Prostate gland (tissue), 2 donors: ENCODE measurements around the gene PCDH20. TPM values are rescaled to one million over a fixed set of nuclear protein-coding genes. Genes with fewer than 3 reads are reported as not detected.
"Not testable (repeated sequence)": the region's sequence is repeated elsewhere in the genome, so short reads cannot be mapped to it uniquely, and the experiment has no call there.

ENCODE experiments used
- DNase-seq: peaks from one replicate; pipeline ENCODE4 v3.0.0-alpha.2; 2019; ENCODE audit warnings: low spot score
- H3K27ac ChIP-seq, 2 donors: fragments of 200-600 bp; sonication (generic); 2 replicates each; pipeline ENCODE4 v1.5.1; 2017 to 2019
- H3K27me3 ChIP-seq: fragments of 200-600 bp; sonication (generic); replicated peaks from 2 replicates; pipeline ENCODE4 v1.5.1; 2019; ENCODE audit not compliant: insufficient read depth
- H3K36me3 ChIP-seq, 2 donors: fragments of 200-600 bp; sonication (generic); 1 replicate in 1 of 2; 2 replicates in 1 of 2; pipeline versions ENCODE4 v1.5.1 to v1.8.1; 2017 to 2019
- H3K4me1 ChIP-seq: fragments of 200-600 bp; sonication (generic); replicated peaks from 2 replicates; pipeline ENCODE4 v1.5.1; 2019
- H3K4me3 ChIP-seq, 2 donors: fragments of 200-600 bp; sonication (generic); 2 replicates each; pipeline ENCODE4 v1.5.1; 2017 to 2019
- H3K9me3 ChIP-seq: fragments of 200-600 bp; sonication (generic); 2 replicates; pipeline ENCODE4 v1.5.1; 2017
- POLR2A ChIP-seq: fragments of 450-650 bp; IDR thresholded peaks from one replicate; pipeline ENCODE4 v1.6.1; 2016; ENCODE audit warnings: antibody characterized with exemption, mild to moderate bottlenecking
- POLR2AphosphoS5 ChIP-seq: sonication (generic); formaldehyde crosslinking; IDR thresholded peaks from one replicate; pipeline ENCODE4 v1.6.1; 2017; ENCODE audit warnings: antibody characterized with exemption
- WGBS: methylation state at CpG from one replicate; pipeline ENCODE4 v1.1.5; 2018; 5-methylcytosine and 5-hydroxymethylcytosine counted together
- intact Hi-C: fragments of 100-400 bp; cut with DNase I; formaldehyde crosslinking; loops from one replicate; pipeline ENCODE4 v1.14.2; 2022
- total RNA-seq, 2 donors: library from RNA; depleted of rRNA; stranded (reverse); fragments of >200 nt; gene quantifications; one replicate each; pipeline ENCODE4 v1.1.0, GENCODE V29; 2016
- TF ChIP-seq, protein P1 (sequence below), 4 experiments: fragments of 200-600 bp in 2 of 4; fragments of 450-650 bp in 2 of 4; sonication (generic) in 2 of 4; IDR thresholded peaks; 1 replicate in 3 of 4; 2 replicates in 1 of 4; pipeline ENCODE4 v1.5.1; 2016 to 2019; ENCODE audit warnings: antibody characterized with exemption in 4 of 4, mild to moderate bottlenecking in 2 of 4, moderate library complexity in 2 of 4

The PCDH20 gene
- total RNA-seq, 2 donors from 2014 or later = 1.1 to 1.5 TPM

GRCh38 chr13:61391426-61391825, 24.2 kb downstream of the PCDH20 start:
- WGBS = 73% methylated on average over 7 of the region's 7 CpGs
- no peak for DNase-seq
- Histone ChIP-seq H3K9me3 (no peaks in the 10 kb centered on the region), H3K27me3 (no peaks in the 10 kb centered on the region), H3K4me3 (no peak overlapping the region), H3K4me1 (no peaks in the 10 kb centered on the region), H3K27ac (no peak overlapping the region), H3K36me3 (no peaks in the 10 kb centered on the region)
- no peak for TF ChIP-seq POLR2A
- no peak for TF ChIP-seq POLR2AphosphoS5
- TF ChIP-seq, protein P1, sequence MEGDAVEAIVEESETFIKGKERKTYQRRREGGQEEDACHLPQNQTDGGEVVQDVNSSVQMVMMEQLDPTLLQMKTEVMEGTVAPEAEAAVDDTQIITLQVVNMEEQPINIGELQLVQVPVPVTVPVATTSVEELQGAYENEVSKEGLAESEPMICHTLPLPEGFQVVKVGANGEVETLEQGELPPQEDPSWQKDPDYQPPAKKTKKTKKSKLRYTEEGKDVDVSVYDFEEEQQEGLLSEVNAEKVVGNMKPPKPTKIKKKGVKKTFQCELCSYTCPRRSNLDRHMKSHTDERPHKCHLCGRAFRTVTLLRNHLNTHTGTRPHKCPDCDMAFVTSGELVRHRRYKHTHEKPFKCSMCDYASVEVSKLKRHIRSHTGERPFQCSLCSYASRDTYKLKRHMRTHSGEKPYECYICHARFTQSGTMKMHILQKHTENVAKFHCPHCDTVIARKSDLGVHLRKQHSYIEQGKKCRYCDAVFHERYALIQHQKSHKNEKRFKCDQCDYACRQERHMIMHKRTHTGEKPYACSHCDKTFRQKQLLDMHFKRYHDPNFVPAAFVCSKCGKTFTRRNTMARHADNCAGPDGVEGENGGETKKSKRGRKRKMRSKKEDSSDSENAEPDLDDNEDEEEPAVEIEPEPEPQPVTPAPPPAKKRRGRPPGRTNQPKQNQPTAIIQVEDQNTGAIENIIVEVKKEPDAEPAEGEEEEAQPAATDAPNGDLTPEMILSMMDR (IDR thresholded peaks at IDR 0.05) = no peak
- intact Hi-C loops = no loop called here

GRCh38 chr13:61387694-61388093, 28.0 kb downstream of the PCDH20 start:
- DNase-seq = no peak
- Histone ChIP-seq H3K4me3 (no peak overlapping the region), H3K36me3 (no peaks in the 10 kb centered on the region), H3K27me3 (no peaks in the 10 kb centered on the region), H3K4me1 (no peaks in the 10 kb centered on the region), H3K9me3 (no peaks in the 10 kb centered on the region), H3K27ac (no peak overlapping the region)
- intact Hi-C loops = no loop called here
- TF ChIP-seq POLR2A (no peak), POLR2AphosphoS5 (no peak)
- TF ChIP-seq, protein P1 (IDR thresholded peaks at IDR 0.05) = no peak
- WGBS = 78% methylated on average over 3 of the region's 3 CpGs

- Histone ChIP-seq H3K36me3 (no peaks in the 10 kb centered on the region), H3K9me3 (no peaks in the 10 kb centered on the region), H3K27ac (no peak overlapping the region), H3K4me3 (no peak overlapping the region), H3K27me3 (no peaks in the 10 kb centered on the region), H3K4me1 (no peaks in the 10 kb centered on the region)
- TF ChIP-seq POLR2AphosphoS5 (no peak), POLR2A (no peak)
- TF ChIP-seq, protein P1 (IDR thresholded peaks at IDR 0.05) = no peak
- 93% methylated on average over 2 of the region's 2 CpGs for WGBS
- intact Hi-C loops = no loop called here
- DNase-seq = no peak
Measured at GRCh38 chr13:61383111-61383510, 32.5 kb downstream of the PCDH20 start.

DNA sequence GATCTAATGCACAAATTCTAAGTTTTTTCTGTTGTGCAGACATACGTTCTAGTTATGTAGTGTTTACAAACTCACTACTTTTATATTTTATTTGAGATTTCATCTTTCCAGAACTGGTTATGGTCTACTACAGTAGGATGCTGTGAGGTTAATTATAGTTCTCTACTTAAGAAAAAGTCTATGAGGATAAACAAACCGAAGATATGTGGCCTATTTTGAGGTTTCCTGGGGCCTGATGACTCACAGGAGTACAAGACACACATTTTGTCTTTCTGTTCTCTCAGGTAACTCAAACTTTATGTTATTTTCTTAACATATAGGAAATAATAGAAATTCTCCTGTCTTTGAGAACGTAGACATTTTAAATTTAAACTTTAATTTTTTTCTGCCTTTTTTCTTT, 45.1 kb downstream of the PCDH20 start:
- no peak for TF ChIP-seq POLR2AphosphoS5
- TF ChIP-seq, protein P1 (IDR thresholded peaks at IDR 0.05) = no peak
- TF ChIP-seq POLR2A = no peak
- no peaks in the 10 kb centered on the region for H3K27me3 ChIP-seq
- H3K4me3 ChIP-seq = no peak overlapping the region
- H3K4me1 ChIP-seq = no peaks in the 10 kb centered on the region
- no peaks in the 10 kb centered on the region for H3K9me3 ChIP-seq
- H3K27ac ChIP-seq = no peak overlapping the region
- H3K36me3 ChIP-seq = no peaks in the 10 kb centered on the region
- DNase-seq = no peak
- intact Hi-C loops = no loop called here
- 62% methylated on average over 3 of the region's 3 CpGs for WGBS

DNA sequence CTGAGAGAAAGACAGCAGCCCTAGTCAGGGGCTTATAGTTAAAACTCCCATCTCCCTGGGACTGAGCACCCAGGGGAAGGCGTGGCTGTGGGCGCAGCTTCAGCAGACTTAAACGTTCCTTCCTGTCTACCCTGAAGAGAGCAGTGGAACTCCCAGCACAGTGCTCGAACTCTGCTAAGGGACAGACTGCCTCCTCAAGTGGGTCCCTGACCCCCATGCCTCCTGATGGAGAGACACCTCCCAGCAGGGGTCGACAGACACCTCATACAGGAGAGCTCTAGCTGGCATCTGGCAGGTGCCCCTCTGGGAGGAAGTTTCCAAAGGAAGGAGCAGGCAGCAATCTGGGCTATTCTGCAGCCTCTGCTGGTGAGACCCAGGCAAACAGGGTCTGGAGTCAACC, 51.0 kb downstream of the PCDH20 start:
- H3K4me3 ChIP-seq, H3K9me3 ChIP-seq, DNase-seq, H3K27ac ChIP-seq, H3K36me3 ChIP-seq, intact Hi-C loops, H3K27me3 ChIP-seq, H3K4me1 ChIP-seq: not testable (repeated sequence)
- WGBS = 97% methylated on average over 5 of the region's 5 CpGs
